K562 (cell line): ENCODE results near the gene LENEP. TPM values are rescaled to one million over a fixed set of nuclear protein-coding genes. Genes with fewer than 3 reads are reported as not detected.

ENCODE experiments used
- ATAC-seq: fragments of 200-7000 bp; cut with Tn5 transposase; 3 replicates; pipeline ENCODE4 v1.9.1; 2020; ENCODE audit warnings: moderate library complexity
- BruUV-seq: library from RNA; stranded (reverse); fragments of 400-500 nt; replicated peaks from 2 replicates; lab custom pipeline; 2021; lab: Mats Ljungman, UMichigan
- CTCF ChIA-PET: fragments of 300-600 bp; formaldehyde crosslinking; extraction: SDS; loops from one replicate; lab custom pipeline; 2021; ENCODE audit warnings: low intra/inter-chr PET ratio; lab: Yijun Ruan, JAX
- POLR2A ChIA-PET: fragments of 300-600, 350-650 bp; sonication (Branson Sonifier 250); formaldehyde crosslinking; extraction: SDS; loops from one replicate; lab custom pipeline; 2021; ENCODE audit warnings: antibody characterized with exemption, inconsistent platforms; lab: Yijun Ruan, JAX
- DNase-seq, 4 experiments: peaks; one replicate each; pipeline versions ENCODE4 v3.0.0 to v3.0.0-alpha.2; 2011 to 2018; ENCODE audit warnings: low spot score in 3 of 4, mixed read lengths in 3 of 4; ENCODE audit errors: extremely low read depth in 1 of 4
- FAIRE-seq: peaks from 2 replicates; lab custom pipeline; 2011; peaks lifted over from hg19 to GRCh38; lab: Jason Lieb, UNC
- H2AFZ ChIP-seq: 2 replicates; pipeline ENCODE4 v1.6.0; 2011; ENCODE audit warnings: low read depth, low read length, control low read depth, inconsistent platforms
- H3K27ac ChIP-seq: fragments of 200-600 bp; 3 replicates; pipeline ENCODE4 v1.8.0; 2011; ENCODE audit warnings: low read depth, mild to moderate bottlenecking, control low read depth, inconsistent platforms, low read length, moderate library complexity, mixed read lengths; ENCODE audit errors: extremely low read depth
- H3K27me3 ChIP-seq, 2 experiments: fragments of 300-600 bp in 1 of 2; 2 replicates in 1 of 2; 3 replicates in 1 of 2; pipeline versions ENCODE4 v1.6.0 to v1.8.0; 2011; ENCODE audit warnings: inconsistent platforms in 2 of 2, low read length in 2 of 2, mild to moderate bottlenecking in 1 of 2, mixed read lengths in 1 of 2, moderate library complexity in 1 of 2; ENCODE audit not compliant: control insufficient read depth in 2 of 2, insufficient read depth in 2 of 2
- H3K36me3 ChIP-seq: fragments of 300-600 bp; 3 replicates; pipeline ENCODE4 v1.8.0; 2011; ENCODE audit warnings: mild to moderate bottlenecking, low read length, inconsistent platforms; ENCODE audit not compliant: control insufficient read depth, insufficient read depth
- H3K4me1 ChIP-seq, 2 experiments: fragments of 200-600 bp in 1 of 2; replicated peaks in 1 of 2; 2 replicates in 1 of 2; 3 replicates in 1 of 2; pipeline versions ENCODE4 v1.5.1 to v1.8.0; 2011; ENCODE audit warnings: inconsistent platforms in 2 of 2, low read length in 2 of 2, mild to moderate bottlenecking in 1 of 2, mixed read lengths in 1 of 2, moderate library complexity in 1 of 2; ENCODE audit not compliant: control insufficient read depth in 2 of 2, insufficient read depth in 2 of 2
- H3K4me2 ChIP-seq: 2 replicates; pipeline ENCODE4 v1.6.1; 2011; ENCODE audit warnings: low read length, control low read depth, inconsistent platforms, mixed read lengths; ENCODE audit not compliant: insufficient read depth
- H3K4me3 ChIP-seq: fragments of 200-600 bp; sonication (generic), shearing (Covaris generic); 2 replicates; pipeline ENCODE4 v1.5.1; 2016; ENCODE audit warnings: control low read depth, inconsistent platforms
- H3K79me2 ChIP-seq: fragments of 200-600 bp; 3 replicates; pipeline ENCODE4 v1.8.0; 2011; ENCODE audit warnings: low read length, inconsistent platforms; ENCODE audit not compliant: control insufficient read depth, insufficient read depth
- H3K9ac ChIP-seq, 2 experiments: 2 replicates each; pipeline versions ENCODE4 v1.6.0 to v1.6.1; 2011; ENCODE audit warnings: low read depth in 2 of 2, low read length in 2 of 2, control low read depth in 1 of 2, inconsistent platforms in 1 of 2, mild to moderate bottlenecking in 1 of 2, mixed read lengths in 1 of 2; ENCODE audit not compliant: insufficient read depth in 1 of 2
- H3K9me1 ChIP-seq: one replicate; pipeline ENCODE4 v1.6.0; 2011; ENCODE audit warnings: inconsistent platforms, mild to moderate bottlenecking, low read length, moderate library complexity; ENCODE audit not compliant: control insufficient read depth, insufficient read depth
- H3K9me3 ChIP-seq: replicated peaks from 2 replicates; pipeline ENCODE4 v1.5.1; 2011; ENCODE audit warnings: low read depth, low read length, inconsistent platforms; ENCODE audit not compliant: control insufficient read depth, insufficient read depth
- H4K20me1 ChIP-seq: replicated peaks from 2 replicates; pipeline ENCODE4 v1.6.1; 2011; ENCODE audit warnings: low read length, inconsistent platforms, mixed read lengths; ENCODE audit not compliant: control insufficient read depth, insufficient read depth
- BDP1 ChIP-seq: IDR thresholded peaks from 3 replicates; pipeline ENCODE4 v1.6.1; 2011; ENCODE audit not compliant: insufficient read length, insufficient read depth
- EWSR1 ChIP-seq: fragments of 450-650 bp; IDR thresholded peaks from 2 replicates; pipeline ENCODE4 v1.6.1; 2018; ENCODE audit warnings: borderline replicate concordance, mild to moderate bottlenecking, low read depth, moderate library complexity; ENCODE audit not compliant: partially characterized antibody
- FOXA3 ChIP-seq, 2 experiments: fragments of 450-650 bp in 1 of 2; sonication (generic) in 1 of 2; formaldehyde crosslinking; IDR thresholded peaks in 1 of 2; conservative IDR thresholded peaks in 1 of 2; 2 replicates each; pipeline versions ENCODE4 v1.4.0 to v1.8.0; 2020 to 2022; ENCODE audit warnings: mild to moderate bottlenecking in 2 of 2, missing genetic modification reagents in 1 of 2
- FOXJ3 ChIP-seq: sonication (generic); formaldehyde crosslinking; IDR thresholded peaks from 2 replicates; pipeline ENCODE4 v1.4.0; 2020; ENCODE audit warnings: mild to moderate bottlenecking, missing genetic modification reagents
- HIVEP1 ChIP-seq: fragments of 250-450 bp; sonication (Bioruptor Pico); IDR thresholded peaks from 2 replicates; pipeline ENCODE4 v1.4.0; 2020; ENCODE audit warnings: mild to moderate bottlenecking
- JUND ChIP-seq, 2 experiments: IDR thresholded peaks; 2 replicates in 1 of 2; 3 replicates in 1 of 2; pipeline ENCODE4 v1.6.1; 2011; ENCODE audit warnings: borderline replicate concordance in 2 of 2, low read depth in 2 of 2, low read length in 2 of 2, improper control_type of control experiment in 1 of 2, missing biosample characterization in 1 of 2, missing genetic modification characterization in 1 of 2, missing genetic modification reagents in 1 of 2
- PHF21A ChIP-seq: fragments of 450-650 bp; IDR thresholded peaks from 2 replicates; pipeline ENCODE4 v1.6.1; 2017; ENCODE audit warnings: low read depth, borderline replicate concordance
- PPARD ChIP-seq: fragments of 250-450 bp; sonication (Bioruptor Pico); IDR thresholded peaks from 2 replicates; pipeline ENCODE4 v1.8.0; 2022; ENCODE audit warnings: inconsistent platforms, mild to moderate bottlenecking, moderate library complexity
- PTTG1 ChIP-seq: fragments of 450-650 bp; IDR thresholded peaks from 2 replicates; pipeline ENCODE4 v1.6.1; 2016; ENCODE audit warnings: low read depth, mild to moderate bottlenecking, missing genetic modification characterization, missing compliant biosample characterization
- RHOXF2B ChIP-seq: fragments of 250-450 bp; sonication (Bioruptor Pico); conservative IDR thresholded peaks from 2 replicates; pipeline ENCODE4 v1.5.1; 2021
- SMARCE1 ChIP-seq: fragments of 450-650 bp; IDR thresholded peaks from 2 replicates; pipeline ENCODE4 v1.7.1; 2016; ENCODE audit warnings: mild to moderate bottlenecking
- TEAD1 ChIP-seq, 2 experiments: fragments of 450-650 bp in 1 of 2; sonication (generic) in 1 of 2; formaldehyde crosslinking; IDR thresholded peaks; 2 replicates each; pipeline versions ENCODE4 v1.4.0 to v1.8.0; 2020 to 2022; ENCODE audit warnings: mild to moderate bottlenecking in 2 of 2, missing genetic modification reagents in 1 of 2
- ZNF3 ChIP-seq: fragments of 250-450 bp; sonication (Bioruptor Pico); IDR thresholded peaks from 2 replicates; pipeline ENCODE4 v1.5.0; 2021; ENCODE audit warnings: mild to moderate bottlenecking, moderate library complexity
- ZNF639 ChIP-seq, 2 experiments: fragments of 200-800 bp in 1 of 2; sonication (Bioruptor generic) in 1 of 2; sonication (generic) in 1 of 2; formaldehyde crosslinking in 1 of 2; IDR thresholded peaks in 1 of 2; conservative IDR thresholded peaks in 1 of 2; 2 replicates each; pipeline versions ENCODE4 v1.5.0 to v1.6.1; 2016 to 2020; ENCODE audit warnings: missing compliant biosample characterization in 1 of 2, missing genetic modification characterization in 1 of 2, missing genetic modification reagents in 1 of 2
- WGBS: fragments of 100-300 bp; shearing (Covaris generic); methylation state at CpG from one replicate; pipeline ENCODE4 v1.1.6; 2016; ENCODE audit warnings: low coverage, mixed read lengths; ENCODE audit not compliant: insufficient coverage; ENCODE audit errors: missing lambda C conversion rate; 5-methylcytosine and 5-hydroxymethylcytosine counted together
- in situ Hi-C: fragments of 300-500 bp; cut with MboI; formaldehyde crosslinking; loops from 4 replicates; pipeline ENCODE4 v1.15.0; 2018; ENCODE audit warnings: inconsistent platforms, mixed read lengths
- intact Hi-C: fragments of 100-400 bp; cut with micrococcal nuclease; formaldehyde crosslinking; loops from 2 replicates; pipeline ENCODE4 v1.14.2; 2022
- polyA plus RNA-seq, 8 experiments: library from polyadenylated mRNA; depleted of rRNA in 4 of 8; stranded (reverse) in 5 of 8; unstranded in 3 of 8; fragments of >200 nt; fragmentation: Nextera tagmentation in 2 of 8; fragmentation: Illumina TruSeq in 1 of 8; extraction: Ambion mirVana in 2 of 8; extraction: Trizol in 1 of 8; gene quantifications; 2 replicates each; pipeline versions ENCODE4 v1.2.1 to v1.2.3, GENCODE V29; 2011 to 2014; ENCODE audit warnings: inconsistent platforms in 1 of 8, missing spikeins in 1 of 8
- total RNA-seq, 7 experiments: library from RNA; depleted of rRNA in 6 of 7; stranded (reverse); fragments of >200 nt in 6 of 7; fragmentation: Illumina TruSeq in 2 of 7; extraction: Trizol in 2 of 7; gene quantifications; 2 replicates each; pipeline versions ENCODE4 v1.2.1 to v1.2.3, GENCODE V29; 2011 to 2021; ENCODE audit warnings: low replicate concordance in 1 of 7
- TF ChIP-seq, protein P1 (sequence below): fragments of 450-650 bp; formaldehyde crosslinking; IDR thresholded peaks from 2 replicates; pipeline ENCODE4 v1.4.0; 2022; ENCODE audit warnings: missing genetic modification characterization
- TF ChIP-seq, protein P2 (sequence below): fragments of 250-450 bp; sonication (Bioruptor Pico); IDR thresholded peaks from 2 replicates; pipeline ENCODE4 v1.6.1; 2021; ENCODE audit warnings: mild to moderate bottlenecking
- TF ChIP-seq, protein P3 (sequence below): sonication (generic); formaldehyde crosslinking; IDR thresholded peaks from 2 replicates; pipeline ENCODE4 v1.8.0; 2022; ENCODE audit warnings: missing genetic modification reagents, mild to moderate bottlenecking, borderline replicate concordance

The LENEP gene
- total and polyA plus RNA-seq, 9 of the 15 experiments (the other 6 are each of a cell fraction or from before 2014, with no cell fraction given): 0.23 to 0.87 (median 0.67) TPM; not detected in 5

GRCh38 chr1:155038602-155039307 is 45.4 kb downstream of the LENEP start:
- Histone ChIP-seq H3K4me2 (no peak overlapping the region), H3K4me3 (no peak overlapping the region), H3K4me1 (peaks cover 3 to 9% of the 10 kb centered on the region in 2 experiments; a peak in 2 of 5 replicates), H3K36me3 (no peaks in the 10 kb centered on the region), H3K9me1 (no peaks in the 10 kb centered on the region), H3K9ac (peak overlapping the region in 1 of 2 experiments; percentile 64; a peak in 2 of 4 replicates), H3K9me3 (no peaks in the 10 kb centered on the region), H3K27me3 (peaks cover 0 to 15% of the 10 kb centered on the region in 2 experiments; a peak in 3 of 5 replicates), H3K27ac (no peak overlapping the region), H2AFZ (peak overlapping the region; percentile 56; the same call in 1 of the 2 replicates), H3K79me2 (no peaks in the 10 kb centered on the region), H4K20me1 (no peaks in the 10 kb centered on the region)
- intact Hi-C loops (no loop called here), in situ Hi-C loops (no loop called here)
- DNase-seq: peak in 1 of 4 experiments; percentile 26
- no TSS peak for BruUV-seq
- peak; percentile 59 for ATAC-seq
- peak; percentile 11 for FAIRE-seq
- ChIA-PET POLR2A (interaction anchor here (0.6 kb wide), 2 partner anchors 15 to 688 kb away, joined by 3 read pairs; no protein-coding TSS in a partner anchor), CTCF (no interaction called here)
- 20% methylated on average over 8 of the region's 8 CpGs for WGBS
- TF ChIP-seq, protein P1, sequence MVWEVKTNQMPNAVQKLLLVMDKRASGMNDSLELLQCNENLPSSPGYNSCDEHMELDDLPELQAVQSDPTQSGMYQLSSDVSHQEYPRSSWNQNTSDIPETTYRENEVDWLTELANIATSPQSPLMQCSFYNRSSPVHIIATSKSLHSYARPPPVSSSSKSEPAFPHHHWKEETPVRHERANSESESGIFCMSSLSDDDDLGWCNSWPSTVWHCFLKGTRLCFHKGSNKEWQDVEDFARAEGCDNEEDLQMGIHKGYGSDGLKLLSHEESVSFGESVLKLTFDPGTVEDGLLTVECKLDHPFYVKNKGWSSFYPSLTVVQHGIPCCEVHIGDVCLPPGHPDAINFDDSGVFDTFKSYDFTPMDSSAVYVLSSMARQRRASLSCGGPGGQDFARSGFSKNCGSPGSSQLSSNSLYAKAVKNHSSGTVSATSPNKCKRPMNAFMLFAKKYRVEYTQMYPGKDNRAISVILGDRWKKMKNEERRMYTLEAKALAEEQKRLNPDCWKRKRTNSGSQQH: no peak
- TF ChIP-seq FOXA3 (CRISPR knock-in tag; conservative IDR thresholded peaks at IDR 0.05 in 1 of 2, IDR thresholded peaks at IDR 0.05 in 1 of 2): no peak
- no peak for TF ChIP-seq EWSR1
- TF ChIP-seq TEAD1 (CRISPR knock-in tag; IDR thresholded peaks at IDR 0.05): no peak
- TF ChIP-seq RHOXF2B (CRISPR knock-in tag): no peak
- no peak for TF ChIP-seq BDP1
- no peak for TF ChIP-seq PTTG1 (tag)
- TF ChIP-seq ZNF3 (CRISPR knock-in tag): no peak
- TF ChIP-seq PPARD (CRISPR knock-in tag): no peak
- TF ChIP-seq HIVEP1: no peak
- no peak for TF ChIP-seq ZNF639 (CRISPR knock-in tag; conservative IDR thresholded peaks at IDR 0.05 in 1 of 2, IDR thresholded peaks at IDR 0.05 in 1 of 2)
- no peak for TF ChIP-seq FOXJ3
- TF ChIP-seq, protein P2, sequence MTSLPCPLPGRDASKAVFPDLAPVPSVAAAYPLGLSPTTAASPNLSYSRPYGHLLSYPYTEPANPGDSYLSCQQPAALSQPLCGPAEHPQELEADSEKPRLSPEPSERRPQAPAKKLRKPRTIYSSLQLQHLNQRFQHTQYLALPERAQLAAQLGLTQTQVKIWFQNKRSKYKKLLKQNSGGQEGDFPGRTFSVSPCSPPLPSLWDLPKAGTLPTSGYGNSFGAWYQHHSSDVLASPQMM: no peak
- TF ChIP-seq JUND (IDR thresholded peaks at IDR 0.05; ENCODE audit: borderline replicate concordance, low read depth, low read length): no peak
- no peak for TF ChIP-seq JUND (tag; IDR thresholded peaks at IDR 0.05; ENCODE audit: borderline replicate concordance, low read depth, low read length)
- TF ChIP-seq SMARCE1: no peak
- TF ChIP-seq PHF21A: no peak
- TF ChIP-seq, protein P3, sequence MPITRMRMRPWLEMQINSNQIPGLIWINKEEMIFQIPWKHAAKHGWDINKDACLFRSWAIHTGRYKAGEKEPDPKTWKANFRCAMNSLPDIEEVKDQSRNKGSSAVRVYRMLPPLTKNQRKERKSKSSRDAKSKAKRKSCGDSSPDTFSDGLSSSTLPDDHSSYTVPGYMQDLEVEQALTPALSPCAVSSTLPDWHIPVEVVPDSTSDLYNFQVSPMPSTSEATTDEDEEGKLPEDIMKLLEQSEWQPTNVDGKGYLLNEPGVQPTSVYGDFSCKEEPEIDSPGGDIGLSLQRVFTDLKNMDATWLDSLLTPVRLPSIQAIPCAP: no peak
